ENCODE results near the gene TSPAN1.

The TSPAN1 gene

DNA sequence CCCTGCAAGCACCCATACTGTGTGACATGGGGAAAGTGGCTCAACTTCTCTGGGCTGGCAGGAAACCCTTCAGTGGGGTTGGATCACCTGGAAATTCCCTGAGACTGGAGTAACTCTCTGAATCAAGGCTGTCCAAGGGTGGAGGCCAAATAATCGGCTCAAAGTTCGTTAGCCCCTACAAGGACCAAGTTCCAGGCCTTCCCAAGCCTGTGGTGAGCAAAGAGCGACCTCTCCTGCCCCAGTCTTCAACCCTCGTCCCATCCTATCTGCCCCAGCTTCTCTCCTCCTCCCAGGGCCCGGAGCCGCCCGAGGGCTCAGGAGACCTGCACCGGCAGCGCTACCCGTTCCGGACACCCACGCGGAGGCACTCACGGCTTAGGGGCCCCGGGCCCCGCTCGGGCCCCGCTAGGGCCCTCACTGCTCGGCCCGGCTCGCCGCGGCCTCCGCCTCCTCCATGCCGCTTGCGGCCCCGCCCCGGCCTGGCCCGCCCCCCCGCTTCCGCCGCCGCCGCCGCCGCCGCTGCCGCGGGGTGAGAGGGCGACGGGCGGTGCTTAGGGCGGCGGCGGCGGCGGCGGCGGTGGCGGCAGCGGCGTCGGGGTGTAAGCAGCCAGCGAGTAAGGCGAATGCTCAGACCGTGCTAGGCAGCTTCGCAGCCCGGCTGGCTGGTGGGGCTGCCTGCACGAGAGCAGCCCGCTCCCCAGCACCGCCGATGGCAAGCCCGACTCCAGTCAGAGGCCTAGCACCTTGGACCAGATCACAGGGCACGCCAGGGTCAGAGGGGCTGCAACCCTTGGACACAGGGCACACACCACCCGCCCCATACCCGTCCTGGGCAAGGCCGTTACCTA, 23.3 kb downstream of the TSPAN1 start, which contains the start of gene POMGNT1:
POMGNT1 (minus strand) TSS at position 471 of the 848 bp plus-strand sequence. CDS start 613 bp downstream, outside the sequence.
- DNase-seq (ENCODE audit: low read depth), result peak; percentile 81
- peak; percentile 59; the same call in 1 of the 2 replicates for TF ChIP-seq MYC (IDR thresholded peaks at IDR 0.05; ENCODE audit: low read depth, low read length)
- TF ChIP-seq MAX (IDR thresholded peaks at IDR 0.05; ENCODE audit: low read depth, low read length), result 0 out of 2 replicates have a peak, but pooled peaks have one; percentile 26
- TF ChIP-seq, protein P1, sequence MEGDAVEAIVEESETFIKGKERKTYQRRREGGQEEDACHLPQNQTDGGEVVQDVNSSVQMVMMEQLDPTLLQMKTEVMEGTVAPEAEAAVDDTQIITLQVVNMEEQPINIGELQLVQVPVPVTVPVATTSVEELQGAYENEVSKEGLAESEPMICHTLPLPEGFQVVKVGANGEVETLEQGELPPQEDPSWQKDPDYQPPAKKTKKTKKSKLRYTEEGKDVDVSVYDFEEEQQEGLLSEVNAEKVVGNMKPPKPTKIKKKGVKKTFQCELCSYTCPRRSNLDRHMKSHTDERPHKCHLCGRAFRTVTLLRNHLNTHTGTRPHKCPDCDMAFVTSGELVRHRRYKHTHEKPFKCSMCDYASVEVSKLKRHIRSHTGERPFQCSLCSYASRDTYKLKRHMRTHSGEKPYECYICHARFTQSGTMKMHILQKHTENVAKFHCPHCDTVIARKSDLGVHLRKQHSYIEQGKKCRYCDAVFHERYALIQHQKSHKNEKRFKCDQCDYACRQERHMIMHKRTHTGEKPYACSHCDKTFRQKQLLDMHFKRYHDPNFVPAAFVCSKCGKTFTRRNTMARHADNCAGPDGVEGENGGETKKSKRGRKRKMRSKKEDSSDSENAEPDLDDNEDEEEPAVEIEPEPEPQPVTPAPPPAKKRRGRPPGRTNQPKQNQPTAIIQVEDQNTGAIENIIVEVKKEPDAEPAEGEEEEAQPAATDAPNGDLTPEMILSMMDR (IDR thresholded peaks at IDR 0.05; ENCODE audit: low read depth, low read length), result no peak
- TF ChIP-seq POLR2A (IDR thresholded peaks at IDR 0.05; ENCODE audit: extremely low read depth, insufficient read length), result peak; percentile 68
- peak within 1 kb of the TSS; percentile 91 for H3K4me3 ChIP-seq (ENCODE audit: low read depth, low read length)

DNA sequence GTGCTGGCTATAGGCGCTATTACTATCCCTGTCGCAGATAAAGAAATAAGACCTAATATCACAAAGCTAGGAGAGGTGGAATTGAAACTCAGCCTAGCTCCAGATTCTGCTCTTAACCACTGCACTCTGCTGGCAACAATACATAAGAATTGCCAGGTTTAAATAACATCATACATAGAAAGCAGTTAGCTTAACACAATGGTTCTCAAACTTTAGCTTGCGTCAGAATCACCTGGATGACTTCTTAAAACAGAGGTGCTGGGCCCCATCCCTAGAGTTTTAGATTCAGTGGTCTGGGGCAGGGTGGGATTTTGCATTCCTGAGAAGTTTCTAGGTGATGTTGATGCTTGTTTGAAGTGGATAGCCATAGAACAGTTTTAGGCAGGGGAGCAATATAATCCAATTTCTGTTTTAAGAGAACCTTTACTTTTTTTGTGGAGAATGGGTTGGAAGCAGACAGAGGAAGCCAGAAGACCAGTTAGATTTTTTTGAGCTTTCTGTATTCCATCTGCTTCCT, 24.4 kb downstream of the TSPAN1 start:
- TF ChIP-seq MAX (IDR thresholded peaks at IDR 0.05; ENCODE audit: low read depth, low read length) (no peak), MYC (IDR thresholded peaks at IDR 0.05; ENCODE audit: low read depth, low read length) (no peak), POLR2A (IDR thresholded peaks at IDR 0.05; ENCODE audit: extremely low read depth, insufficient read length) (no peak)
- TF ChIP-seq, protein P1 (IDR thresholded peaks at IDR 0.05; ENCODE audit: low read depth, low read length), result no peak
- no peak overlapping the region for H3K4me3 ChIP-seq (ENCODE audit: low read depth, low read length)
- no peak for DNase-seq (ENCODE audit: low read depth)

DNA sequence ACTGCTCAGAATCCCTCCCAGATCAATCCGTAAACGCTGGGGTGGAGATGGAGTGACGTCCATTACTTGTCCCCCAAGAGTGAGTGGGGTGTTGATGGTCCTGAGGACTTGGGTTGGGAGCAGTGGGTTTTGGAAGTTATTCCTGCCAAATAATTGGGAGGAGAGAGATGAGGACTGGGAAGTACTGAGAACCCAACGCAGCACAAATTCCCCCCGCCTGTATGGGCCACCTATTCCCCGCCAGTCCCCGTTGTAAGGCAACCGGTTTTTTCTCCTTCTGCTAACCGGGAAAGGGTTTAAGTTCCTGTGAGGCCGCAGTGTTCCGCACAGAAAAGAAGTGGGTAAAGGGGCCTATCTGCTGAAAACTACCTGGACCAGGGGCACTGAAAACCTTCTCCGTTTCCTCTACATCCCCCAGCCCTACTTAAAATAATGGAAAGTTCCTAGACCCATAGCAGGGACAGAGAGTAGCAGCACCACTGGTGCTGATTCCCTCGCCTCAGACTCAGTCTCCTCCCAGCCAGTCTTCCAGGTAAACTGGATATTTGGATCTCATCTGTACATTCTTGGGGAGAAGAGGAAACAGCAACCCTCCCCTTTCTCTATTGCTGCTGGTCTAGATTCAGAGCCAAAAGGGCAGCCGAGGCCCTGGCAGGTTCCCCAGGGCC, 29.0 kb downstream of the TSPAN1 start:
- DNase-seq (ENCODE audit: low read depth), result no peak
- H3K4me3 ChIP-seq (ENCODE audit: low read depth, low read length), result no peak overlapping the region
- TF ChIP-seq MAX (IDR thresholded peaks at IDR 0.05; ENCODE audit: low read depth, low read length) (no peak), POLR2A (IDR thresholded peaks at IDR 0.05; ENCODE audit: extremely low read depth, insufficient read length) (no peak), MYC (IDR thresholded peaks at IDR 0.05; ENCODE audit: low read depth, low read length) (no peak)
- TF ChIP-seq, protein P1 (IDR thresholded peaks at IDR 0.05; ENCODE audit: low read depth, low read length), result no peak

- no peak overlapping the region for H3K4me3 ChIP-seq (ENCODE audit: low read depth, low read length)
- no peak for DNase-seq (ENCODE audit: low read depth)
- TF ChIP-seq MYC (IDR thresholded peaks at IDR 0.05; ENCODE audit: low read depth, low read length) (no peak), POLR2A (IDR thresholded peaks at IDR 0.05; ENCODE audit: extremely low read depth, insufficient read length) (no peak), MAX (IDR thresholded peaks at IDR 0.05; ENCODE audit: low read depth, low read length) (no peak)
- TF ChIP-seq, protein P1 (IDR thresholded peaks at IDR 0.05; ENCODE audit: low read depth, low read length), result no peak
These were observed 29.5 kb downstream of the TSPAN1 start for GRCh38 chr1:46204406-46204742.

DNA sequence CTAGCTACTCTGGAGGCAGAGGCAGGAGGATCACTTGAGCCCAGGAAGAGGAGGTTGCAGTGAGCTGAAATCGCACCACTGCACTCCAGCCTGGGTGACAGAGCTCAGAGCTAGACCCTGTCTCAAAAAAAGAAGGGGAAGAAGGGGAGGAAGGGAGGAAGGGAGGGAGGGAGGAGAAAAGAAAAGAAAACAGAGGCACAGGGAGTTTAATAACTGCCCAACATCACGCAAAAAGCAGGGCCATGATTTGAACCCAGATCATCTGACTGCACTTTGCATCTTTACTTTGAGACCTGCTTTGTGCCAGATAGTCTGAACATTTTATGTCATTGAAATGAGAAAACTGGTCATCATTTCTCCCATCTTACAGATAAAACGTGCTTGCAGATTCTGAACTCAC, 30.3 kb downstream of the TSPAN1 start:
- no peak overlapping the region for H3K4me3 ChIP-seq (ENCODE audit: low read depth, low read length)
- TF ChIP-seq MAX (IDR thresholded peaks at IDR 0.05; ENCODE audit: low read depth, low read length), result no peak
- no peak for TF ChIP-seq MYC (IDR thresholded peaks at IDR 0.05; ENCODE audit: low read depth, low read length)
- TF ChIP-seq, protein P1 (IDR thresholded peaks at IDR 0.05; ENCODE audit: low read depth, low read length), result no peak
- TF ChIP-seq POLR2A (IDR thresholded peaks at IDR 0.05; ENCODE audit: extremely low read depth, insufficient read length), result no peak
- no peak for DNase-seq (ENCODE audit: low read depth)

All from NB4 (cell line).